Nephron (organoid): Measurements from ENCODE around the gene ABHD8.
"Not testable (repeated sequence)": the region's sequence is repeated elsewhere in the genome, so short reads cannot be mapped to it uniquely, and the experiment has no call there.

Experiments
- H3K27ac Mint-ChIP-seq, 3 experiments: 2 replicates each; pipeline ENCODE4 v1.8.0; 2020; ENCODE audit warnings: mixed read lengths in 3 of 3, mild to moderate bottlenecking in 2 of 3, moderate library complexity in 1 of 3
- H3K27me3 Mint-ChIP-seq: 2 replicates; pipeline ENCODE4 v1.8.0; 2021; ENCODE audit warnings: low read depth, mild to moderate bottlenecking, moderate library complexity, mixed read lengths
- H3K36me3 Mint-ChIP-seq: 2 replicates; pipeline ENCODE4 v1.8.0; 2020; ENCODE audit warnings: low read depth, mixed read lengths
- H3K4me1 Mint-ChIP-seq: 2 replicates; pipeline ENCODE4 v1.8.0; 2020; ENCODE audit warnings: mixed read lengths
- H3K4me3 Mint-ChIP-seq, 3 experiments: 2 replicates each; pipeline ENCODE4 v1.8.0; 2020; ENCODE audit warnings: mild to moderate bottlenecking in 3 of 3, mixed read lengths in 3 of 3, moderate library complexity in 2 of 3
- H3K9me3 Mint-ChIP-seq: 2 replicates; pipeline ENCODE4 v1.8.0; 2020; ENCODE audit warnings: mixed read lengths
- CTCF ChIP-seq, 3 experiments: fragments of 200-600 bp; sonication (generic); IDR thresholded peaks; one replicate each; pipeline ENCODE4 v1.5.0; 2021; ENCODE audit warnings: antibody characterized with exemption in 3 of 3; ENCODE audit not compliant: unreplicated experiment in 3 of 3

Gene ABHD8

GRCh38 chr19:17282488-17283125 lies 20.6 kb downstream of the ABHD8 start:
- peak; percentile 91 to 95 (median 93) for TF ChIP-seq CTCF (IDR thresholded peaks at IDR 0.05; ENCODE audit: unreplicated experiment in 3 of 3)
- Mint-ChIP-seq H3K36me3 (peaks cover 12% of the 10 kb centered on the region), H3K4me3 (peak overlapping the region; percentile 71 to 75 (median 74)), H3K27me3 (peaks cover 11% of the 10 kb centered on the region), H3K4me1 (no peaks in the 10 kb centered on the region), H3K27ac (no peak overlapping the region), H3K9me3 (no peaks in the 10 kb centered on the region)

GRCh38 chr19:17281391-17282304 lies 21.6 kb downstream of the ABHD8 start, which contains the start of gene ANKLE1:
Gene ANKLE1, plus strand, starts transcription at chr19:17281901. Its CDS starts 20 bp downstream, at chr19:17281921.
- no peaks in the 10 kb centered on the region for H3K9me3 Mint-ChIP-seq
- H3K27me3 Mint-ChIP-seq = peaks cover 11% of the 10 kb centered on the region
- H3K27ac Mint-ChIP-seq = no peak within 1 kb of the TSS
- H3K4me1 Mint-ChIP-seq = no peaks in the 10 kb centered on the region
- H3K36me3 Mint-ChIP-seq = peaks cover 21% of the 10 kb centered on the region
- H3K4me3 Mint-ChIP-seq = peak within 1 kb of the TSS; percentile 71 to 75 (median 74)
- TF ChIP-seq CTCF (IDR thresholded peaks at IDR 0.05; ENCODE audit: unreplicated experiment in 3 of 3) = no peak

GRCh38 chr19:17279436-17279835 lies 23.8 kb downstream of the ABHD8 start:
- Mint-ChIP-seq H3K27ac (no peak overlapping the region), H3K36me3 (peaks cover 34% of the 10 kb centered on the region), H3K27me3 (peaks cover 11% of the 10 kb centered on the region), H3K9me3 (no peaks in the 10 kb centered on the region), H3K4me1 (no peaks in the 10 kb centered on the region), H3K4me3 (no peak overlapping the region)
- TF ChIP-seq CTCF (IDR thresholded peaks at IDR 0.05; ENCODE audit: unreplicated experiment in 3 of 3) = no peak

- no peak overlapping the region for H3K27ac Mint-ChIP-seq
- peaks cover 49% of the 10 kb centered on the region for H3K36me3 Mint-ChIP-seq
- no peaks in the 10 kb centered on the region for H3K9me3 Mint-ChIP-seq
- no peaks in the 10 kb centered on the region for H3K4me1 Mint-ChIP-seq
- no peaks in the 10 kb centered on the region for H3K27me3 Mint-ChIP-seq
- TF ChIP-seq CTCF (IDR thresholded peaks at IDR 0.05; ENCODE audit: unreplicated experiment in 3 of 3) = no peak
- no peak overlapping the region for H3K4me3 Mint-ChIP-seq
These were observed 27.6 kb downstream of the ABHD8 start for GRCh38 chr19:17275441-17276175.

GRCh38 chr19:17274892-17275291 lies 28.3 kb downstream of the ABHD8 start:
- H3K36me3 Mint-ChIP-seq = peaks cover 54% of the 10 kb centered on the region
- not testable (repeated sequence) for H3K4me1 Mint-ChIP-seq, H3K9me3 Mint-ChIP-seq, H3K4me3 Mint-ChIP-seq, H3K27me3 Mint-ChIP-seq, H3K27ac Mint-ChIP-seq

- TF ChIP-seq CTCF (IDR thresholded peaks at IDR 0.05; ENCODE audit: unreplicated experiment in 3 of 3) = no peak
- Mint-ChIP-seq H3K9me3 (no peaks in the 10 kb centered on the region), H3K27ac (no peak overlapping the region), H3K4me1 (peaks cover 14% of the 10 kb centered on the region), H3K27me3 (no peaks in the 10 kb centered on the region), H3K36me3 (peaks cover 21% of the 10 kb centered on the region), H3K4me3 (peak overlapping the region; percentile 69 to 86 (median 85))
These were observed 34.5 kb downstream of the ABHD8 start for GRCh38 chr19:17268754-17269153.
